Measurements from ENCODE around the gene CENPF.

DNA sequence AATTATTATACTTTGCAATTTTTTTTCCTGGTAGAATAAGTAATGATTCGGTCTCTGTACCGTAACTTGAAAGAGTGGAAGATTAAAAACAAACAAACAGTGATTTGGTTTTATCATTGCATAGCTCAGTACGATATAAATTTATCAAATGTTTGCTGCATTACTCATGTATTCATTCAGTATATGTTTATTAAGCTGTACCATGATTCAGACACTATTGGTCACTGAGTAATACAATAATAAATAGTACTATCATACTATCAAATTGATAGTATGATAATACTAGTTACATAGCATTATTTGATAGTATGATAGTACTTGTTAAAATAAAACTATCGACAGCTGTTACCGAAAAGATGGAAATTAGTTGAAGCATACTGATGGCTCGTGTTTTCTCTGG is 12.1 kb downstream of the CENPF start:
- TF ChIP-seq, protein P1, sequence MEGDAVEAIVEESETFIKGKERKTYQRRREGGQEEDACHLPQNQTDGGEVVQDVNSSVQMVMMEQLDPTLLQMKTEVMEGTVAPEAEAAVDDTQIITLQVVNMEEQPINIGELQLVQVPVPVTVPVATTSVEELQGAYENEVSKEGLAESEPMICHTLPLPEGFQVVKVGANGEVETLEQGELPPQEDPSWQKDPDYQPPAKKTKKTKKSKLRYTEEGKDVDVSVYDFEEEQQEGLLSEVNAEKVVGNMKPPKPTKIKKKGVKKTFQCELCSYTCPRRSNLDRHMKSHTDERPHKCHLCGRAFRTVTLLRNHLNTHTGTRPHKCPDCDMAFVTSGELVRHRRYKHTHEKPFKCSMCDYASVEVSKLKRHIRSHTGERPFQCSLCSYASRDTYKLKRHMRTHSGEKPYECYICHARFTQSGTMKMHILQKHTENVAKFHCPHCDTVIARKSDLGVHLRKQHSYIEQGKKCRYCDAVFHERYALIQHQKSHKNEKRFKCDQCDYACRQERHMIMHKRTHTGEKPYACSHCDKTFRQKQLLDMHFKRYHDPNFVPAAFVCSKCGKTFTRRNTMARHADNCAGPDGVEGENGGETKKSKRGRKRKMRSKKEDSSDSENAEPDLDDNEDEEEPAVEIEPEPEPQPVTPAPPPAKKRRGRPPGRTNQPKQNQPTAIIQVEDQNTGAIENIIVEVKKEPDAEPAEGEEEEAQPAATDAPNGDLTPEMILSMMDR (IDR thresholded peaks at IDR 0.05; ENCODE audit: poor library complexity, severe bottlenecking), result no peak
- TF ChIP-seq SMC3 (conservative IDR thresholded peaks at IDR 0.05; ENCODE audit: poor library complexity) (no peak), TAF1 (IDR thresholded peaks at IDR 0.05; ENCODE audit: low read depth) (no peak), RAD21 (conservative IDR thresholded peaks at IDR 0.05) (no peak), MXI1 (conservative IDR thresholded peaks at IDR 0.05; ENCODE audit: poor library complexity, severe bottlenecking) (no peak)

Measured in neural cell (in vitro differentiated cells).